SKM-1 treated with dmso at 0.1 percent for 144 hours (cell line): ENCODE measurements around the gene GTF3A.
"Not testable (repeated sequence)": the region's sequence is repeated elsewhere in the genome, so short reads cannot be mapped to it uniquely, and the experiment has no call there.

Experiments used
- DNase-seq: peaks from one replicate; lab custom pipeline; 2025; ENCODE audit not compliant: unreplicated experiment; lab: John Stamatoyannopoulos, UW

The GTF3A gene

DNA sequence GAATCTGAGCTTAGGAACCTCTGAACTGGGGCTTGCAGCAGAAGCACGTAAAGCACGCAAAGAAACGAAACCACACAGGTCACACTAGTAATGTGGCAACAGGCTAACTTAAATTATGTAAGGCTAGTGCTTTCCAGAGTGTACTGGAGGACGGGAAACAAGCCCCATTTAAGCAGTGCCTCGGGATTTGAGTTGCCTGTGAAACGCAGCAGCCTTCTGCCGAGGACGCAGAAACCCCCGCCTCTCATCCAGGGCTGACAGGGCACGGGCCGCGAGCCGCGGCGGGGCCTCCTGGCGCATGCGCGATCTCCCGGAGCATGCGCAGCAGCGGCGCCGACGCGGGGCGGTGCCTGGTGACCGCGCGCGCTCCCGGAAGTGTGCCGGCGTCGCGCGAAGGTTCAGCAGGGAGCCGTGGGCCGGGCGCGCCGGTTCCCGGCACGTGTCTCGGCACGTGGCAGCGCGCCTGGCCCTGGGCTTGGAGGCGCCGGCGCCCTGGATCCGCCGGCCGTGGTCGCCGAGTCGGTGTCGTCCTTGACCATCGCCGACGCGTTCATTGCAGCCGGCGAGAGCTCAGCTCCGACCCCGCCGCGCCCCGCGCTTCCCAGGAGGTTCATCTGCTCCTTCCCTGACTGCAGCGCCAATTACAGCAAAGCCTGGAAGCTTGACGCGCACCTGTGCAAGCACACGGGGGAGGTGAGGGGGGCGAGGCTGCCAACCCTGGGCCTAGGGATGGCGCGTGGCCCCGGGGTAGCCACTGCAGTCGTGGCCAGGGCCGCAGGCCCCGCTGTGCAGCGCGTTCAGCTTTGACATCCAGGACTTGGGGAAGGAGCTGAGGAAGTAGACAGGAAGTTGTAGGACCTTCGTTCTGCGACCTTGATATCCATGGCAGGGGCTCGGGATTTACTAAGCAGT lies at the start of gene GTF3A:
GTF3A (plus strand) TSS at position 374 of the 912 bp plus-strand sequence.
- DNase-seq = peak; percentile 75

DNA sequence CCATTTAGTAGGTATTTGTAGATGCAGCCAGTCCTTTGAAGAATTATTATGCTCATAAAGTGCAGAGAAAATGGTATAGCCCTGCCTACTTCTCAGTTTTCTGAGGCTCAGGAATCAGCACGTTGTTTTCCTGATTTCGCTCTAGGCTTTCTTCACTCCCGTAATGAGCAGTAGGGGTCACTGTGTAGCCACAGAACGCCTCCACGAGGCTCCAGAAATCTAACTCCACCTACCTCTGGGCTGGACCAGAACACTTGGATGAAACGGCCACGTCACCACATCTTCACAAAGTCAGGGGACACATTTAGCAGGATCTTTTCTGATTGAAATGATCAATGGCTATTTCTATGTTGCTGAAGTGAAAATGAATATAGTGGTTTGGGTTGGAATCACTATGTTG lies 49.8 kb upstream of the GTF3A start:
- peak; percentile 71 for DNase-seq

GRCh38 chr13:27375686-27376326 lies 48.6 kb upstream of the GTF3A start:
- peak; percentile 45 for DNase-seq

GRCh38 chr13:27379126-27379525 lies 45.3 kb upstream of the GTF3A start:
- no peak for DNase-seq

DNA sequence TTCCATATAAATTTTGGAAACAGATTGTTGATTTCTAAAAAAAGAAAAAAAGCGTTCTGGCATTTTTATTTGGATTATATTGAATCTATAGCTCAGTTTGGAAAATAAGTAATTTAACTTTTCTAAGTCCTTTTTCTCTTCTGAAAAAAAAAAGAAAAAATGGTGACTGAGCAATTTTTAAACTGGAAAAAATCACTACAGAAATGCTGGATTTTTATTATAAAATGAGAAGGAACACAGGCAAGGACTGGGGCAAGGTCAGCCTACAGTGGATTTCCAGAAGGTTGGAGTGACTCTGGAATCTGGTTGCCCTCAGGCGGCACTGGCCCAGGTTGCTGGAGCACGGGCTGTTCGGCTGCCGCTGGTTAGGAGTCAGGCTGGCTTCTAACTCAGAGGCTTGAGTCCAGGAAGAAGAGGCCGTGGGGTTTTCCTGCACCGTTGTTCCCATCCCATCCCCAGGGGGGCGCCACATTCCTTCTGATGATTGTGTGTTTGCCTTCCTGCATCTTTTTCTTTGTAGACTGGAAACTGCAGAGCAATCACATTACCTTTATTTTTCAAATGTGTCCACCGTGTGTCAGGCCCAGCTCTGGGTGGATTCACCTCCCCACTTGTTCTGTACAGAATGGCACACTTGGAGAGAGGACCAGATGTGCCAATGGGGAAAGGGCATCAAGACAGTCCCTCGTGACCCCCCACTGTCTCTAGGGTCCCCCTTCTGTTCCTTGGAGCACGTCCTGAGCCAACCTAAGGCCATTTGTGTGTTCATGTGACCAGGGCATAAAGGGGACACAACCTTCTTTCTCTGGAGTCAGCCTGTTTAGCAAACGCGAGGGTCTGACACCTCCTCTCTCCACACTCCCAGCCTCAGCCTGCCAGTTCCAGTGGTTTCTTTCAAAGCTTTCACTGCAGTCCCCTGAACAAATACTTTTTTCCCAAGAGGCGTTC lies 44.5 kb upstream of the GTF3A start:
- DNase-seq = peak; percentile 19

DNA sequence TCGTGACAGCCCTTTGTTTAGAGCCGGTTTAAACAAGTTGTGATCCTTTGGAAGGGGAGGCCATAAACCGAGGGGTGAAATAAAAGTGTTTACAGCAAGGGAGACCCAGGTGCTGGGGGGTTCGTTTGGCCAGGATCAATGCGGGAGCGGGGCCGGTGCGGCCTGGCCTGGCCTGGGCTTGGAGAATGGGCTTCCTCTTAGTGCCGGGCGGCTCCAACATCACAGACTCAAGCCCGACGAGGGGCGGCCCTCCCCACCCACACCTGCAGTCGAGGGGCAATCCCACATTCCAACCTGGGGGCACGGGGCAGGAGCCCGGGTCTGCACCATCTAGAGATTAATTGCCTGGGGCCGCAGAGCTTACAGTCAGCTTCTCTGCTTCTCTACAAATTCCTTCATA lies 42.8 kb upstream of the GTF3A start:
- DNase-seq = no peak

DNA sequence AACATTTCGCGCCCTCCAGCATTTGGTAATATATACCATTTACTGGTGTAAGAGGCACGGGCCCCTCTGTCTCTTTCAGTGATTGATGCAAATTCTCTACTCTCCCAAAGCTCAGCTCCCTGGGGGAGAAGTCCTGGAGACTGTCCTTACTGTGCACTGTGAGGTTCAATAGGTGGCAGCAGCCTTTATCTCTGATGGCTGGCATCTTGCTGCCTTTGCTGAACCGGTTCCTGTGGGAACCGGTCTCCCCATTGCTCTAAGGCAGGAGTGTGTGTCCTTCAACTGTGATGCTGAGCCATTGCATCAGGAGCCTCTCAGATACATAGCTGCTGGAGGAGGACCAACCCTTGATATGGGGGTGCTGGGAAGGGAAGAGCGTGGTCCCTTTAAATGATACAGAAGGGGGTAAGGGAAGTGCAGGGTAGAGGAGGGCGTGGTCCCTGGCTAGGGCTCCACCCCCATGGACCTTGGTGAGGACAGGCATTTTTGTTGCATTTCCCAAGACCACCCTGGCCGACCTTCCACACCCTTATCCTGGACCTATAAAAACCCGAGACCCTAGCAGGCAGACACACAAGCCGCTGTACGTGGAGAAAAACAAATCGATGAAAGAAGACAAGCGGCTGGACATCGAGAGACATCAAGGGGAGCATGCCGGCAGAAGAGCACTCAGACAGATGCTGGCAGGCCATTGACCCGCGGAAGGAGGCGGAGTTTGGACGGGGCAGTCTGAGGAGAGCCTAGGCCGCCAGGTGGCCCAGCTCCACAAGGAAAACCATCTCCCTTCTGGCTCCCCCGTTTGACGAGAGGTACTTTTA lies 41.1 kb upstream of the GTF3A start:
- DNase-seq = no peak

GRCh38 chr13:27384285-27384684 lies 40.1 kb upstream of the GTF3A start:
- no peak for DNase-seq

GRCh38 chr13:27388241-27388640 lies 36.2 kb upstream of the GTF3A start:
- no peak for DNase-seq

- DNase-seq = no peak
These were observed 34.5 kb upstream of the GTF3A start for GRCh38 chr13:27389891-27390290.

GRCh38 chr13:27391471-27391870 lies 32.9 kb upstream of the GTF3A start:
- peak; percentile 4 for DNase-seq

GRCh38 chr13:27393101-27393500 lies 31.3 kb upstream of the GTF3A start:
- DNase-seq = no peak

- no peak for DNase-seq
These were observed 29.4 kb upstream of the GTF3A start for GRCh38 chr13:27395007-27395510.

GRCh38 chr13:27396252-27396846 lies 28.1 kb upstream of the GTF3A start:
- no peak for DNase-seq

DNA sequence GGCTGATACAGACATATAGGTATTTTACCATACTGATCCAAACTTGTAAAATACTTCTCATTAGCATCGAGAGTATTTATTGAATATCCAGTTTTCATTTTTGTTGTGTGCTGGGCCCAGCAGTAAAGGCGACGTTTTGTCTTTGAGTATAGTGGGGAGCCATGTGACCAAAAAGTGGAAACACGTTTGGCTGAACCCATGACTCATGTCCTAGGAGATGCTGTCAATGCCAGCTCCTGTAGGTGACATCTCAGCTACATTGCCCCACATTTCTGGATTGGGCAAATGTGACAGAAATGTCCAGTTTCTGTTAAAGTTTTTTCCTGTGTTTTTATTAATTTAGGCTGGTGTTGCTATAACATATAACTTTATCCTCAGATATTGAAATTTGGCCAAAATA lies 26.1 kb upstream of the GTF3A start:
- DNase-seq = no peak

DNA sequence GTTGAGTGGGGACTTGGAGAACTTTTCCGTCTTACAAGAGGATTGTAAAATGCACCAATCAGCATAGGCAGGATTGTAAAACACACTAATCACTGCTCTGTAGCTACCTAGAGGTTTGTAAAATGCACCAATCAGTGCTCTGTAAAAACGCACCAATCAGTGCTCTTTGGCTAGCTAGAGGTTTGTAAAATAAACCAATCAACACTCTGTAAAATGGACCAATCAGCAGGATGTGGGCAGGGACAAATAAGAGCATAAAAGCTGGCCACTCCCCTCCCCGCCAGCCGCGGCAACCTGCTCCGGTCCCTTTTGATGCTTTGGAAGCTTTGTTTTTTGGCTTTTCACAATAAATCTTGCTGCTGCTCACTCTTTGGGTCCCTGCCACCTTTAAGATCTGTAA lies 24.0 kb upstream of the GTF3A start:
- not testable (repeated sequence) for DNase-seq

- DNase-seq = peak; percentile 72
These were observed 23.2 kb upstream of the GTF3A start for GRCh38 chr13:27401210-27401609.

DNA sequence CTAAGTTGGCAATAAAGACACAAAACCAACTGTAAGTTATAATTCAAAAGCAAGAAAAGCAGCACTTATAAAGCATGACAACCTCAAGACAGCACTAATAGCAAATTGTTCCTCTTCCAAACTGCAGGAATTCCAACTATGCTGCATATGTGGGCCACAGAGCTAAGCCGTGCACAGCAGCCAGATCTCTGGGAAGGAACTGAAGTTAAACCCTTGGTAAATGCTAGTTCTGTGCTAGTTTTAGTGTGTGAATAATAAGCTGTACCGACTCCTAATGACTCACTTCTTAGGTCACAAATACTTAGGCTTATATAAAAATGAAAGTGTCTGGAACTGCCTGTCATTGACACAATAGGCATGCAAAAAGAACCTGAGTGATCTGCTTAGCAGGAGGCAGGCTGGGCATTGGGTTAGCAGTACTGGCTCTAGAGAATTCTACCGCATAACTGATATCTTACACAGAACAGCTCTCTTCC lies 21.2 kb upstream of the GTF3A start:
- no peak for DNase-seq

DNA sequence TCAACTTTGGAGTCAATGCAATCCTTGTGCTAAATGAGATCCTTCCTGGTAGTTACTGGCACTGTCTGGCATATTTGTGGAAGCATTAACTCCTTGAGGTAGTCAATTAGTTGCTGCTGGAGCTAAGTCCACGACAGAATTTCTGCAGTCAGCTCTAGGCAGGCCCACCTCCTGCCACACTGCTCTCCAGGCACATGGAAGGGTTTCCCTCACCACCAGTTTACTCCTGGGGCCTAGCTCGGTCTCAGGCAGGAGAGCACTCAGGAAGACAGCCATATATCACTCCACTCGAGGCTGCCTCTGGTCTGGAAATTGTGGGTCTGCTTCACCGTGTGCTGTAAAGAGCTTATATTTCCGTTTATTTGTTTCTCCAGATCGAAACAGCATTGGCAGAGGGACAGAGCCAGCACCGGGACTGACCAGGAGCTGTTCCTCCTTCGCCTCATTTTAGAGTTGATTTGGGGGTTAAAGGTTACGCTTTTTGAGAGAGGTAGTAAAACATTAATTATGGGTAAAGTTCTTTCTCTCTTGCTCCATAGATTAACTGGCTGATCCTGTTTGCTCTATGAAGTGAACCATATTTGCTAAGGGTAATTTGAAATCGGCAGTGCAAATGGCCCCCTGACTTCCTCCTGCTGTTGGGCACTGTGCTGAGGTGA lies 20.6 kb upstream of the GTF3A start:
- no peak for DNase-seq
